B cell (primary cell): ENCODE results near the gene MNAT1. TPM values are rescaled to one million over a fixed set of nuclear protein-coding genes. Genes with fewer than 3 reads are reported as not detected.

ENCODE experiments used
- ATAC-seq: fragments of 200-7000 bp; cut with Tn5 transposase; one replicate; pipeline ENCODE4 v1.10.0; 2021; ENCODE audit warnings: low read depth, mild to moderate bottlenecking, moderate number of reproducible peaks, moderate library complexity
- CTCF ChIA-PET: fragments of 350-600 bp; sonication (Branson Sonifier 250); formaldehyde crosslinking; loops from one replicate; lab custom pipeline; 2021; ENCODE audit warnings: antibody characterized with exemption, inconsistent platforms; lab: Charles Lee
- POLR2A ChIA-PET: fragments of 350-600 bp; sonication (Branson Sonifier 250); formaldehyde crosslinking; loops from one replicate; lab custom pipeline; 2021; ENCODE audit warnings: antibody characterized with exemption; lab: Charles Lee
- DNase-seq: peaks from one replicate; pipeline ENCODE4 v3.0.0; 2013
- H2AFZ ChIP-seq: 2 replicates; pipeline ENCODE4 v1.6.1; 2012; ENCODE audit warnings: mild to moderate bottlenecking, low read depth, low read length; ENCODE audit not compliant: insufficient read depth, poor library complexity, severe bottlenecking
- H3K27ac ChIP-seq, 2 donors: 1 replicate in 1 of 2; 2 replicates in 1 of 2; pipeline ENCODE4 v1.5.1; 2012 to 2013; ENCODE audit warnings: low read length in 2 of 2, mild to moderate bottlenecking in 2 of 2, moderate library complexity in 1 of 2
- H3K27me3 ChIP-seq, 4 experiments: fragments of 200-600 bp in 1 of 4; sonication (generic) in 1 of 4; replicated peaks in 1 of 4; 1 replicate in 2 of 4; 2 replicates in 2 of 4; pipeline versions ENCODE4 v1.6.1 to v1.7.0; 2013 to 2016; ENCODE audit warnings: low read length in 3 of 4, mild to moderate bottlenecking in 2 of 4, mixed read lengths in 1 of 4, moderate library complexity in 1 of 4; ENCODE audit not compliant: insufficient read depth in 4 of 4, control insufficient read depth in 3 of 4; ENCODE audit errors: control extremely low read depth in 1 of 4
- H3K36me3 ChIP-seq, 2 experiments: replicated peaks in 1 of 2; 1 replicate in 1 of 2; 2 replicates in 1 of 2; pipeline versions ENCODE4 v1.6.1 to v1.7.1; 2013; ENCODE audit warnings: low read length in 1 of 2; ENCODE audit not compliant: insufficient read depth in 2 of 2, control insufficient read depth in 1 of 2; ENCODE audit errors: control extremely low read depth in 1 of 2, extremely low read depth in 1 of 2
- H3K4me1 ChIP-seq, 2 donors: fragments of 200-600 bp in 1 of 2; sonication (generic) in 1 of 2; 1 replicate in 1 of 2; 2 replicates in 1 of 2; pipeline versions ENCODE4 v1.5.1 to v1.6.1; 2013 to 2017; ENCODE audit warnings: low read length in 2 of 2; ENCODE audit not compliant: control insufficient read depth in 2 of 2, insufficient read depth in 2 of 2
- H3K4me2 ChIP-seq: replicated peaks from 2 replicates; pipeline ENCODE3; 2012; ENCODE audit warnings: mild to moderate bottlenecking, low read depth, low read length; ENCODE audit not compliant: poor library complexity, severe bottlenecking
- H3K4me3 ChIP-seq, 5 experiments: fragments of 200-600 bp in 1 of 5; sonication (generic) in 1 of 5; 1 replicate in 3 of 5; 2 replicates in 2 of 5; pipeline versions ENCODE4 v1.5.1 to v1.7.0; 2011 to 2016; ENCODE audit warnings: low read length in 4 of 5, mild to moderate bottlenecking in 4 of 5, low read depth in 2 of 5, control low read depth in 1 of 5, moderate library complexity in 1 of 5; ENCODE audit not compliant: insufficient read depth in 1 of 5; ENCODE audit errors: control extremely low read depth in 1 of 5, extremely low read depth in 1 of 5
- H3K79me2 ChIP-seq: fragments of 200-600 bp; sonication (generic); one replicate; pipeline ENCODE4 v1.6.0; 2016; ENCODE audit warnings: low read length; ENCODE audit not compliant: control insufficient read depth, insufficient read depth
- H3K9ac ChIP-seq: fragments of 200-600 bp; sonication (generic); 2 replicates; pipeline ENCODE4 v1.6.1; 2017; ENCODE audit warnings: mild to moderate bottlenecking, low read length, moderate library complexity
- H3K9me3 ChIP-seq, 3 donors: one replicate each; pipeline versions ENCODE4 v1.6.1 to v1.7.1; 2013; ENCODE audit warnings: low read length in 2 of 3; ENCODE audit not compliant: control insufficient read depth in 2 of 3, insufficient read depth in 1 of 3; ENCODE audit errors: control extremely low read depth in 1 of 3
- H4K20me1 ChIP-seq: 2 replicates; pipeline ENCODE4 v1.6.0; 2012; ENCODE audit warnings: mild to moderate bottlenecking, low read length; ENCODE audit not compliant: insufficient read depth, control insufficient read depth, poor library complexity, severe bottlenecking
- H3K27ac Mint-ChIP-seq: one replicate; pipeline ENCODE4 v1.8.0; 2021; ENCODE audit warnings: mixed read lengths
- H3K27me3 Mint-ChIP-seq: one replicate; pipeline ENCODE4 v1.8.0; 2021; ENCODE audit warnings: mixed read lengths
- H3K4me1 Mint-ChIP-seq: one replicate; pipeline ENCODE4 v1.8.0; 2021; ENCODE audit warnings: mixed read lengths
- H3K4me3 Mint-ChIP-seq: one replicate; pipeline ENCODE4 v1.8.0; 2021; ENCODE audit warnings: mixed read lengths
- H3K9me3 Mint-ChIP-seq: one replicate; pipeline ENCODE4 v1.8.0; 2022; ENCODE audit warnings: mixed read lengths; ENCODE audit not compliant: insufficient read depth
- CTCF ChIP-seq: fragments of 200-600 bp; IDR thresholded peaks from one replicate; pipeline ENCODE4 v1.8.0; 2022; ENCODE audit warnings: antibody characterized with exemption, mild to moderate bottlenecking
- EZH2 ChIP-seq: IDR thresholded peaks from 2 replicates; pipeline ENCODE4 v1.6.1; 2012; ENCODE audit warnings: borderline replicate concordance, low read depth, mild to moderate bottlenecking, moderate library complexity, low read length; ENCODE audit not compliant: insufficient read depth, poor library complexity, severe bottlenecking
- WGBS: methylation state at CpG from one replicate; pipeline ENCODE4 v1.1.5; 2013; ENCODE audit warnings: missing lambda C conversion rate; ENCODE audit not compliant: insufficient coverage; 5-methylcytosine and 5-hydroxymethylcytosine counted together
- intact Hi-C: fragments of 100-400 bp; cut with micrococcal nuclease; formaldehyde crosslinking; loops from one replicate; pipeline ENCODE4 v1.10.0; 2022
- polyA plus RNA-seq: library from polyadenylated mRNA; depleted of rRNA; stranded (reverse); fragments of >200 nt; gene quantifications from 2 replicates; pipeline ENCODE4 v1.2.3, GENCODE V29; 2012
- total RNA-seq, 2 donors: library from RNA; stranded (reverse); fragments of 120-200 nt in 1 of 2; gene quantifications; 1 replicate in 1 of 2; 2 replicates in 1 of 2; pipeline versions ENCODE4 v1.2.3 to v1.2.4, GENCODE V29; 2013 to 2022

Gene MNAT1
- total and polyA plus RNA-seq, 2 donors (not counting 1 experiment from before 2014, with no cell fraction given): 15.2 to 28.2 TPM

GRCh38 chr14:60968671-60969070, 234.1 kb downstream of the MNAT1 start:
- Histone ChIP-seq H3K79me2 (no peaks in the 10 kb centered on the region), H3K9me3 (peaks cover 0 to 1% (median 0%) of the 10 kb centered on the region in 3 donors), H2AFZ (no peak overlapping the region), H3K4me2 (no peak overlapping the region), H3K27me3 (no peaks in the 10 kb centered on the region), H3K9ac (no peak overlapping the region), H4K20me1 (no peaks in the 10 kb centered on the region), H3K36me3 (peaks cover 0 to 3% of the 10 kb centered on the region in 2 experiments), H3K27ac (no peak overlapping the region), H3K4me3 (no peak overlapping the region), H3K4me1 (no peaks in the 10 kb centered on the region)
- DNase-seq: no peak
- Mint-ChIP-seq H3K4me1 (peaks cover 3% of the 10 kb centered on the region), H3K4me3 (no peak overlapping the region), H3K27me3 (no peaks in the 10 kb centered on the region), H3K9me3 (no peaks in the 10 kb centered on the region), H3K27ac (no peak overlapping the region)
- ATAC-seq: no peak
- ChIA-PET CTCF (no interaction called here), POLR2A (no interaction called here)
- TF ChIP-seq CTCF (no peak), EZH2 (no peak)
- intact Hi-C loops: no loop called here

- no peaks in the 10 kb centered on the region for H3K27me3 Mint-ChIP-seq
- no peak overlapping the region for H3K27ac Mint-ChIP-seq
- Histone ChIP-seq H3K9me3 (peaks cover 0 to 1% (median 0%) of the 10 kb centered on the region in 3 donors), H3K4me2 (no peak overlapping the region), H3K27ac (no peak overlapping the region), H3K79me2 (no peaks in the 10 kb centered on the region), H3K36me3 (peaks cover 3 to 5% of the 10 kb centered on the region in 2 experiments), H3K4me3 (no peak overlapping the region), H3K9ac (no peak overlapping the region), H4K20me1 (no peaks in the 10 kb centered on the region), H3K27me3 (no peaks in the 10 kb centered on the region), H3K4me1 (no peaks in the 10 kb centered on the region), H2AFZ (no peak overlapping the region)
- TF ChIP-seq CTCF (no peak), EZH2 (no peak)
- peaks cover 3% of the 10 kb centered on the region for H3K4me1 Mint-ChIP-seq
- intact Hi-C loops: no loop called here
- no peaks in the 10 kb centered on the region for H3K9me3 Mint-ChIP-seq
- no peak for DNase-seq
- ChIA-PET CTCF (no interaction called here), POLR2A (no interaction called here)
- no peak for ATAC-seq
- no peak overlapping the region for H3K4me3 Mint-ChIP-seq
- WGBS: no CpG with 5 or more reads among the region's 2 CpGs
These were observed 235.6 kb downstream of the MNAT1 start for GRCh38 chr14:60970146-60970545.
